ENCODE data around the gene GTPBP6. TPM values are rescaled to one million over a fixed set of nuclear protein-coding genes. Genes with fewer than 3 reads are reported as not detected.
"Not testable (repeated sequence)": the region's sequence is repeated elsewhere in the genome, so short reads cannot be mapped to it uniquely, and the experiment has no call there.

Gene GTPBP6
- total RNA-seq, 1 donor from 2014 or later = 55.1 TPM

DNA sequence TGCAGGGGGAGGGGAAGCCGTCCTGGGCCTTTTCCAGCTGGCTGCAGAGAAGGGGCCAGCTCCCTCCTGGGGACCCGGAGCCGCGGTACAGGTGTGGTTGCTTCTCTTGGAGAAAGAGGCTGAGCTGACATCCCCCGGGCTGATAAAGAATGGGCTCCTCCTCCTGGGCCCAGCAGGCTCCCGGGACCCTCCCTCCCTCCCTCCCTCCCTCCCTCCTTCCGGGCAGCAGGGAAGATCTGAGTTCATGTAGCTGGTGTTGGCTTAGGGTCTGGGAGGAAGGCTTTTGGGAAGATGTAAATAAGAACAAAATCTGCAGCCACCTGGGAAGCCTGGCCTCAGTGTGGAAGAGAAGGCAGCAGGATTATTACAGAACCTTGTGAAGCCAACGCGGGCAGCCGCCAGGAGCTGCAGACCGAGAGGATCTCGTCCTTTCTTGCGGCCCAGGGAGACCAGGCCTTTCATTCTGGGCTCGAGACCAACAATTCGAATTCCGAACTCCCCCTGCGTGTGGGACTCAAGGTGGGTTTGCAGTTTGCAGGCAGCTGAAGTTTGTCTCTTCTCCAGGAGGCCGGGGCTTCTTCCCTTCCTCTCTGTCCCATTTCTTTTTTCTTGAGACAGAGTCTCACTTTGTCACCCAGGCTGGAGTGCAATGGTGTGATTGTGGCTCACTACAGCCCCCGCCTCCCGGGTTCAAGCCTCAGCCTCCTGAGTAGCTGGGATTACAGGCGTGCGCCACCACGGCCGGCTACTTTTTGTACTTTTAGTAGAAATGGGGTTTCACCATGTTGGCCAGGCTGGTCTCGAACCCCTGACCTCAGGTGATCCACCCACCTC is 37.2 kb downstream of the GTPBP6 start, which contains the start of gene PLCXD1:
TSS of gene PLCXD1 (plus strand) at position 216 of the 834 bp plus-strand sequence. CDS start 2,807 bp downstream, outside the sequence.
- TF ChIP-seq, protein P1, sequence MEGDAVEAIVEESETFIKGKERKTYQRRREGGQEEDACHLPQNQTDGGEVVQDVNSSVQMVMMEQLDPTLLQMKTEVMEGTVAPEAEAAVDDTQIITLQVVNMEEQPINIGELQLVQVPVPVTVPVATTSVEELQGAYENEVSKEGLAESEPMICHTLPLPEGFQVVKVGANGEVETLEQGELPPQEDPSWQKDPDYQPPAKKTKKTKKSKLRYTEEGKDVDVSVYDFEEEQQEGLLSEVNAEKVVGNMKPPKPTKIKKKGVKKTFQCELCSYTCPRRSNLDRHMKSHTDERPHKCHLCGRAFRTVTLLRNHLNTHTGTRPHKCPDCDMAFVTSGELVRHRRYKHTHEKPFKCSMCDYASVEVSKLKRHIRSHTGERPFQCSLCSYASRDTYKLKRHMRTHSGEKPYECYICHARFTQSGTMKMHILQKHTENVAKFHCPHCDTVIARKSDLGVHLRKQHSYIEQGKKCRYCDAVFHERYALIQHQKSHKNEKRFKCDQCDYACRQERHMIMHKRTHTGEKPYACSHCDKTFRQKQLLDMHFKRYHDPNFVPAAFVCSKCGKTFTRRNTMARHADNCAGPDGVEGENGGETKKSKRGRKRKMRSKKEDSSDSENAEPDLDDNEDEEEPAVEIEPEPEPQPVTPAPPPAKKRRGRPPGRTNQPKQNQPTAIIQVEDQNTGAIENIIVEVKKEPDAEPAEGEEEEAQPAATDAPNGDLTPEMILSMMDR (IDR thresholded peaks at IDR 0.05) = no peak
- H3K4me3 ChIP-seq = peak within 1 kb of the TSS; percentile 38
- H3K27ac ChIP-seq = peak within 1 kb of the TSS; percentile 42
- intact Hi-C loops (cut with DNase I) = no loop called here
- H3K4me1 ChIP-seq = peaks cover 9% of the 10 kb centered on the region
- DNase-seq = peak; percentile 45
- H3K36me3 ChIP-seq = peaks cover 9% of the 10 kb centered on the region
- peak; percentile 1 for ATAC-seq
- H3K9me3 ChIP-seq = no peaks in the 10 kb centered on the region
- no peaks in the 10 kb centered on the region for H3K27me3 ChIP-seq

DNA sequence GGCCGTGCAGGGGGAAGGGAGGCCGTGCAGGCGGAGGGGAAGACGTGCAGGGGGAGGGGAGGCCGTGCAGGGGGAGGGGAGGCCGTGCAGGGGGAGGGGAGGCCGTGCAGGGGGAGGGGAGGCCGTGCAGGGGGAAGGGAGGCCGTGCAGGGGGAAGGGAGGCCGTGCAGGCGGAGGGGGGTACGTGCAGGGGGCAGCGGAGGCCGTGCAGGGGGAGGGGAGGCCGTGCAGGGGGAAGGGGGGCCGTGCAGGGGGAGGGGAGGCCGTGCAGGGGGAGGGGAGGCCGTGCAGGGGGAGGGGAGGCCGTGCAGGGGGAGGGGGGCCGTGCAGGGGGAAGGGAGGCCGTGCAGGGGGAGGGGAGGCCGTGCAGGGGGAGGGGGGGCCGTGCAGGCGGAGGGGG is 37.9 kb downstream of the GTPBP6 start:
- H3K4me3 ChIP-seq; intact Hi-C loops (cut with DNase I); H3K27me3 ChIP-seq; H3K9me3 ChIP-seq; H3K27ac ChIP-seq; H3K36me3 ChIP-seq; ATAC-seq; DNase-seq: not testable (repeated sequence)
- peaks cover 11% of the 10 kb centered on the region for H3K4me1 ChIP-seq

DNA sequence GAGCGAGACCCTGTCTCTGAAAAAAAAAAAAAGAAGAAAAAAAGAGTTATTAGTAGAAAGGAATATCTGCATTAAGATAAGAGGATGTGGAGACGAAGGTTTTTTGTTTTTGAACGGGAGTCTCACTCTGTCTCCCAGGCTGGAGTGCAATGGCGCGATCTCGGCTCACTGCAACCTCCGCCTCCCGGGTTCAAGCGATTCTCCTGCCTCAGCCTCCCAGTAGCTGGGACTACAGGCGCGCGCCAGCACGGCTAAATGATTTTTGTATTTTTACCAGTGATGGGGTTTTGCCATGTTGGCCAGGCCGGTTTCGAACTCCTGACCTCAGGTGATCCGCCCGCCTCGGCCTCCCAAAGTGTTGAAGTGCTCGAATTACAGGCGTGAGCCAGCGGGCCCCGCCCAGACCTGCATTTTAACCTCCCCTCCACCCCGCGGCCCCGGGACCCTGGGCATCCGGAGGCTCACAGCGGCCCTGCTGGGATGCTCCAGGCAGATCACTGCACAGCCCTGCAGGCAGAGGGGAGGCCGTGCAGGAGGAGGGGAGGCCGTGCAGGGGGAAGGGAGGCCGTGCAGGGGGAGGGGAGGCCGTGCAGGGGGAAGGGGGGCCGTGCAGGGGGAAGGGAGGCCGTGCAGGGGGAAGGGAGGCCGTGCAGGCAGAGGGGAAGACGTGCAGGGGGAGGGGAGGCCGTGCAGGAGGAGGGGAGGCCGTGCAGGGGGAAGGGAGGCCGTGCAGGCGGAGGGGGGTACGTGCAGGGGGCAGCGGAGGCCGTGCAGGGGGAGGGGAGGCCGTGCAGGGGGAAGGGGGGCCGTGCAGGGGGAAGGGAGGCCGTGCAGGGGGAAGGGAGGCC is 38.6 kb downstream of the GTPBP6 start:
- H3K4me3 ChIP-seq; H3K9me3 ChIP-seq; H3K27me3 ChIP-seq; ATAC-seq; DNase-seq; H3K36me3 ChIP-seq; intact Hi-C loops (cut with DNase I); H3K27ac ChIP-seq: not testable (repeated sequence)
- H3K4me1 ChIP-seq = peaks cover 17% of the 10 kb centered on the region

DNA sequence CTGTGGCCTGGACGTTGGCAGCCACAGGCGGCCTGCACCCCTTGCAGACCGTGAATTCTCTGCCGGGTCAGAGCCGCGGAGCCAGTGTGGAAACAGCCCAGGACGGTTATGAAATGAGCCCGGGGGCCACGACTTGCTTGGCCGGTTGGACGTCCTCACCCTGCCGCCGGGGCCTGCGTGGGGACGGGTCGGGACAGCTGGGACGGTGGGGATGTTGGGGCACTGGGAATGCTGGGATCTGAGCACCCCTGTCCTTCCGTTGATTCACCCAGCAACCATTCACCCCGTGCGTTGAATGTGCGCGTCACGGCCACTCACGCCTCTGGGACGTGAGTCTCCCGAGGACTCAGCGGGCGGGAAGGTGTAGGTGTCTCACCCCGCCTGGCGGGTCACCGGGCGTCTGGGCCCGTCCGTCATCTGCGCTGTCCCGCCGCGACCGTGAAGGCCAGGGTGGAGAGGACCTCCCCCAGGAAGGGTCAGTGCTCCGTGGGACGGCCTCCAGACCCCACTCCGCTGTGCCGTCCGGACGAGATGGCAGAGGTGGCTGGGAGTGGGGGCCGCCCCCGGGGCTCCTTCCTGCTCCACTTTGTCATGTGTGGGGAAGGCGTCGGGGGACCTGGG is 41.9 kb downstream of the GTPBP6 start:
- H3K4me1 ChIP-seq = peaks cover 15% of the 10 kb centered on the region
- peak overlapping the region; percentile 80 for H3K4me3 ChIP-seq
- intact Hi-C loops (cut with DNase I) = no loop called here
- H3K27me3 ChIP-seq = no peaks in the 10 kb centered on the region
- TF ChIP-seq, protein P1 (IDR thresholded peaks at IDR 0.05) = no peak
- DNase-seq (peak; percentile 82), ATAC-seq (peak; percentile 51)
- H3K36me3 ChIP-seq = no peaks in the 10 kb centered on the region
- no peaks in the 10 kb centered on the region for H3K9me3 ChIP-seq
- peak overlapping the region; percentile 71 for H3K27ac ChIP-seq

DNA sequence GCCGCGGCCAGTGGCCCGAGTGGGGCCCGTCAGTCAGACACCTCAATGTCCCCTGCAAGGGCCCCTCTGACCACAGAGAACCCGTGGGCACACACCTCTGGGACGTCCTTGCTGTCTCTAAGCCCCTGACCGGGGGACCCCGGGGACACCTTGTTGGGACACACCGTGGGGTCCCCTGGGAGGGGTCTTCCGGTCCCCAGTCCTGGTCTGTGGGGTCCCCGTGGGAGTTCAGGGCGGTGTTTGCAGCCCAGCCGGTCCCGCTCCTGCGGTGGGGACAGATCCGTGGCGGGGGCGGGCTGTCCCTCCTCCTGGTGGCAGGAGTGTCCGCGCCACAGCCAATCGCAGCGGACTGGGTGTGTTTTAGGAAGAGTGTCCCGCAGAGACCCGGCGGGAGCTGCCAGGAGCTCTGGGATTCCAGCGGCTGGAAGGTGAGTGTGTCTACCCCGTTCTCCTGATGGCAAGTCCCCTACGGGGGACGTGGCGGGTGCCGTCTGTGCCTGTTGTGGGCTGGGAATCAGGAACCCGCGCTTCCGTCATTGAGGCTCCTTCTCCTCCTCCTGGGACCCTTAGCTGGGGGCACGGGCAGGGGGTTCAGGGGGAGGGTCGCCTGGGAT is 42.5 kb downstream of the GTPBP6 start:
- H3K27me3 ChIP-seq = no peaks in the 10 kb centered on the region
- peak overlapping the region; percentile 71 for H3K27ac ChIP-seq
- H3K9me3 ChIP-seq = no peaks in the 10 kb centered on the region
- ATAC-seq = peak; percentile 94
- H3K36me3 ChIP-seq = no peaks in the 10 kb centered on the region
- intact Hi-C loops (cut with DNase I) = no loop called here
- peaks cover 11% of the 10 kb centered on the region for H3K4me1 ChIP-seq
- TF ChIP-seq, protein P1 (IDR thresholded peaks at IDR 0.05) = no peak
- H3K4me3 ChIP-seq = peak overlapping the region; percentile 80
- peak; percentile 94 for DNase-seq

DNA sequence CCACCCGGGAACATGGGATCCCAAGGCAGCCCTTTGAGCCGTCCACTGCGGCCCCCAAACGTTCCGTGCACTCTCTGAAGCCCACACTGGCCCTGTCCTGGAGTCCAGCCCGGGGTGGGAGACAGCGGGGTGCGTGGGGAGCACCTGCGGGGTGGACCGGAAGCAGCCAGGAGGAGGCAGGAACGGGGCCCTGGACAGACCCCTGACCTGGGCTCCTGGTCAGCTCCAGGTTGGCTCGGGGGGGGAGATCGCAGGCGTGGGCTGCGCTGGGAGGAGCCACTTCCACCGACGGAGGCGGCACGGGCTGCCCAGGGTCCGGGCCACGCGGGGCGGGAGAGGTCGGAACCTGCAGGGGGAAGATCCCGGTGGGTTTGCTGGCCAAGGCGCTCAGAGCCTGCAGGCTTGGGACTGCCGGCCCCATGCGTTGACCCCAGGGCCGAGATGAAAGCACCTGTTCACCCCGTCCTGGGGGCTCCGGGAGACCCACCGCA is 43.1 kb downstream of the GTPBP6 start:
- ATAC-seq = peak; percentile 15
- TF ChIP-seq, protein P1 (IDR thresholded peaks at IDR 0.05) = no peak
- Histone ChIP-seq H3K27ac (peak overlapping the region; percentile 71), H3K27me3 (no peaks in the 10 kb centered on the region), H3K4me1 (peaks cover 11% of the 10 kb centered on the region), H3K36me3 (no peaks in the 10 kb centered on the region), H3K4me3 (peak overlapping the region; percentile 80), H3K9me3 (no peaks in the 10 kb centered on the region)
- peak; percentile 73 for DNase-seq
- intact Hi-C loops (cut with DNase I) = no loop called here
